Large intestine (tissue), 3 donors: ENCODE measurements around the gene MTHFD1L. TPM values are rescaled to one million over a fixed set of nuclear protein-coding genes. Genes with fewer than 3 reads are reported as not detected.

ENCODE experiments used
- DNase-seq, 2 donors: peaks; one replicate each; pipeline versions ENCODE4 v3.0.0 to v3.0.0-alpha.2; 2013
- H3K27ac ChIP-seq: one replicate; pipeline ENCODE4 v1.5.1; 2013; ENCODE audit warnings: low read length
- H3K27me3 ChIP-seq: 2 replicates; pipeline ENCODE4 v1.6.1; 2013; ENCODE audit warnings: low read length; ENCODE audit not compliant: control insufficient read depth, insufficient read depth
- H3K36me3 ChIP-seq: 2 replicates; pipeline ENCODE4 v1.6.1; 2013; ENCODE audit warnings: low read length; ENCODE audit not compliant: control insufficient read depth, insufficient read depth
- H3K4me1 ChIP-seq: one replicate; pipeline ENCODE4 v1.6.1; 2013; ENCODE audit warnings: low read length; ENCODE audit not compliant: control insufficient read depth, insufficient read depth
- H3K4me3 ChIP-seq: one replicate; pipeline ENCODE4 v1.5.1; 2013; ENCODE audit warnings: low read length
- H3K9me3 ChIP-seq: one replicate; pipeline ENCODE4 v1.6.1; 2013; ENCODE audit warnings: mild to moderate bottlenecking, low read depth, low read length, moderate library complexity; ENCODE audit not compliant: control insufficient read depth
- WGBS: methylation state at CpG from one replicate; pipeline ENCODE4 v1.1.5; 2013; ENCODE audit warnings: low lambda C conversion rate; ENCODE audit not compliant: insufficient coverage; 5-methylcytosine and 5-hydroxymethylcytosine counted together
- polyA plus RNA-seq: library from polyadenylated mRNA; unstranded; fragments of 120-200 nt; gene quantifications from one replicate; pipeline ENCODE4 v1.2.1, GENCODE V29; 2013

The MTHFD1L gene
- polyA plus RNA-seq, 1 donor: 11.7 TPM

- Histone ChIP-seq H3K4me1 (no peaks in the 10 kb centered on the region), H3K36me3 (no peaks in the 10 kb centered on the region), H3K27ac (no peak overlapping the region), H3K4me3 (no peak overlapping the region), H3K9me3 (no peaks in the 10 kb centered on the region), H3K27me3 (no peaks in the 10 kb centered on the region)
- WGBS: no CpG with 5 or more reads among the region's 2 CpGs
- no peak for DNase-seq
Measured at GRCh38 chr6:150964765-150965164, 99.3 kb downstream of the MTHFD1L start.

- whole genome bisulfite sequencing: no CpG with 5 or more reads among the region's 6 CpGs
- no peak for DNase-seq
- Histone ChIP-seq H3K4me1 (no peaks in the 10 kb centered on the region), H3K27me3 (no peaks in the 10 kb centered on the region), H3K27ac (no peak overlapping the region), H3K36me3 (no peaks in the 10 kb centered on the region), H3K9me3 (no peaks in the 10 kb centered on the region), H3K4me3 (no peak overlapping the region)
Measured at GRCh38 chr6:150966786-150967185, 101.3 kb downstream of the MTHFD1L start.

- Histone ChIP-seq H3K4me1 (no peaks in the 10 kb centered on the region), H3K9me3 (no peaks in the 10 kb centered on the region), H3K4me3 (no peak overlapping the region), H3K27me3 (no peaks in the 10 kb centered on the region), H3K36me3 (no peaks in the 10 kb centered on the region), H3K27ac (no peak overlapping the region)
- WGBS: 60% methylated on average over 2 of the region's 6 CpGs
- DNase-seq: no peak
Measured at GRCh38 chr6:150967381-150967780, 101.9 kb downstream of the MTHFD1L start.

- no peaks in the 10 kb centered on the region for H3K9me3 ChIP-seq
- no peak for DNase-seq
Measured at GRCh38 chr6:150967910-150968309, 102.4 kb downstream of the MTHFD1L start.

GRCh38 chr6:150969901-150970300, 104.4 kb downstream of the MTHFD1L start:
- Histone ChIP-seq H3K27ac (no peak overlapping the region), H3K4me1 (no peaks in the 10 kb centered on the region), H3K9me3 (no peaks in the 10 kb centered on the region), H3K4me3 (no peak overlapping the region), H3K27me3 (no peaks in the 10 kb centered on the region), H3K36me3 (no peaks in the 10 kb centered on the region)
- no peak for DNase-seq
- WGBS: 20% methylated on average over 1 of the region's 4 CpGs

More at GRCh38 chr6:150967910-150968309, 102.4 kb downstream of the MTHFD1L start:
- no peaks in the 10 kb centered on the region for H3K36me3 ChIP-seq
- no peaks in the 10 kb centered on the region for H3K4me1 ChIP-seq
- H3K27ac ChIP-seq: no peak overlapping the region
- 87% methylated on average over 4 of the region's 8 CpGs for WGBS
- H3K27me3 ChIP-seq: no peaks in the 10 kb centered on the region
- H3K4me3 ChIP-seq: no peak overlapping the region

GRCh38 chr6:150971219-150971618, 105.7 kb downstream of the MTHFD1L start:
- no peak for DNase-seq
- no CpG with 5 or more reads among the region's 8 CpGs for WGBS
- Histone ChIP-seq H3K36me3 (no peaks in the 10 kb centered on the region), H3K27ac (no peak overlapping the region), H3K4me3 (no peak overlapping the region), H3K4me1 (no peaks in the 10 kb centered on the region), H3K9me3 (no peaks in the 10 kb centered on the region), H3K27me3 (no peaks in the 10 kb centered on the region)

GRCh38 chr6:150975136-150975535, 109.6 kb downstream of the MTHFD1L start:
- whole genome bisulfite sequencing: no CpG with 5 or more reads among the region's 6 CpGs
- H3K4me1 ChIP-seq: no peaks in the 10 kb centered on the region

GRCh38 chr6:150977281-150977680, 111.8 kb downstream of the MTHFD1L start:
- no peak overlapping the region for H3K27ac ChIP-seq
- H3K36me3 ChIP-seq: no peaks in the 10 kb centered on the region

More at GRCh38 chr6:150975136-150975535, 109.6 kb downstream of the MTHFD1L start:
- no peaks in the 10 kb centered on the region for H3K27me3 ChIP-seq
- no peak overlapping the region for H3K27ac ChIP-seq
- H3K9me3 ChIP-seq: no peaks in the 10 kb centered on the region
- H3K4me3 ChIP-seq: no peak overlapping the region
- no peak for DNase-seq
- H3K36me3 ChIP-seq: no peaks in the 10 kb centered on the region

GRCh38 chr6:150978624-150979023, 113.1 kb downstream of the MTHFD1L start:
- Histone ChIP-seq H3K4me3 (no peak overlapping the region), H3K27ac (no peak overlapping the region), H3K4me1 (no peaks in the 10 kb centered on the region), H3K36me3 (no peaks in the 10 kb centered on the region), H3K9me3 (no peaks in the 10 kb centered on the region), H3K27me3 (no peaks in the 10 kb centered on the region)
- WGBS: 100% methylated on average over 1 of the region's 10 CpGs
- no peak for DNase-seq

More at GRCh38 chr6:150977281-150977680, 111.8 kb downstream of the MTHFD1L start:
- no peak overlapping the region for H3K4me3 ChIP-seq
- WGBS: no CpG with 5 or more reads among the region's 2 CpGs
- DNase-seq: no peak
- no peaks in the 10 kb centered on the region for H3K9me3 ChIP-seq
- H3K27me3 ChIP-seq: no peaks in the 10 kb centered on the region
- H3K4me1 ChIP-seq: no peaks in the 10 kb centered on the region

- no CpG with 5 or more reads among the region's 6 CpGs for WGBS
- DNase-seq: no peak
- Histone ChIP-seq H3K4me1 (no peaks in the 10 kb centered on the region), H3K27ac (peak overlapping the region; percentile 19), H3K9me3 (no peaks in the 10 kb centered on the region), H3K4me3 (no peak overlapping the region), H3K36me3 (no peaks in the 10 kb centered on the region), H3K27me3 (no peaks in the 10 kb centered on the region)
Measured at GRCh38 chr6:150979826-150980350, 114.4 kb downstream of the MTHFD1L start.

- peak in 1 of 2 donors; percentile 25 for DNase-seq
- H3K4me3 ChIP-seq: no peak overlapping the region
- H3K4me1 ChIP-seq: no peaks in the 10 kb centered on the region
- H3K27ac ChIP-seq: no peak overlapping the region
- WGBS: no CpG with 5 or more reads among the region's 11 CpGs
- H3K27me3 ChIP-seq: no peaks in the 10 kb centered on the region
- no peaks in the 10 kb centered on the region for H3K9me3 ChIP-seq
- no peaks in the 10 kb centered on the region for H3K36me3 ChIP-seq
Measured at GRCh38 chr6:150981095-150981494, 115.6 kb downstream of the MTHFD1L start.
